22Rv1 (cell line): Measurements from ENCODE around the gene CST9.
"Not testable (repeated sequence)": the region's sequence is repeated elsewhere in the genome, so short reads cannot be mapped to it uniquely, and the experiment has no call there.

Experiments
- H3K27ac ChIP-seq: fragments of 450-650 bp; 2 replicates; pipeline ENCODE4 v1.5.1; 2017
- CTCF ChIP-seq: fragments of 450-650 bp; IDR thresholded peaks from 2 replicates; pipeline ENCODE4 v1.5.1; 2017; ENCODE audit warnings: mild to moderate bottlenecking
- ZFX ChIP-seq: fragments of 450-650 bp; IDR thresholded peaks from 2 replicates; pipeline ENCODE4 v1.6.1; 2017; ENCODE audit warnings: antibody characterized with exemption, borderline replicate concordance

The CST9 gene

GRCh38 chr20:23627501-23627900 lies 21.8 kb upstream of the CST9 start:
- no peak overlapping the region for H3K27ac ChIP-seq
- no peak for TF ChIP-seq ZFX
- TF ChIP-seq CTCF: no peak

GRCh38 chr20:23626040-23626620 lies 20.4 kb upstream of the CST9 start:
- TF ChIP-seq ZFX (no peak), CTCF (no peak)
- no peak overlapping the region for H3K27ac ChIP-seq

- TF ChIP-seq ZFX: no peak
- TF ChIP-seq CTCF: no peak
- no peak overlapping the region for H3K27ac ChIP-seq
These were observed 19.7 kb upstream of the CST9 start for GRCh38 chr20:23625236-23625964.

GRCh38 chr20:23624324-23624691 lies 18.6 kb upstream of the CST9 start:
- no peak overlapping the region for H3K27ac ChIP-seq
- TF ChIP-seq CTCF: no peak
- no peak for TF ChIP-seq ZFX

GRCh38 chr20:23623666-23624323 lies 18.1 kb upstream of the CST9 start:
- H3K27ac ChIP-seq: no peak overlapping the region
- no peak for TF ChIP-seq CTCF
- no peak for TF ChIP-seq ZFX

- TF ChIP-seq CTCF (no peak), ZFX (no peak)
- H3K27ac ChIP-seq: no peak overlapping the region
These were observed 17.2 kb upstream of the CST9 start for GRCh38 chr20:23622839-23623343.

GRCh38 chr20:23622401-23622800 lies 16.7 kb upstream of the CST9 start:
- not testable (repeated sequence) for H3K27ac ChIP-seq

- not testable (repeated sequence) for H3K27ac ChIP-seq
These were observed 15.1 kb upstream of the CST9 start for GRCh38 chr20:23620670-23621386.
